GM20000 (cell line): ENCODE results near the gene ZFP36L1.
A peak's percentile ranks its signal among the peaks of the same experiment; 100 is the strongest.

Experiments used
- DNase-seq: peaks from one replicate; pipeline ENCODE4 v3.0.0; 2012; ENCODE audit warnings: low spot score
- CTCF ChIP-seq: IDR thresholded peaks from 2 replicates; pipeline ENCODE4 v1.5.1; 2012; ENCODE audit warnings: mild to moderate bottlenecking, control low read depth; ENCODE audit errors: extremely low read depth, missing control alignments

Gene ZFP36L1

GRCh38 chr14:68828698-68829097 lies 35.8 kb upstream of the ZFP36L1 start:
- no peak for DNase-seq
- TF ChIP-seq CTCF: no peak

DNA sequence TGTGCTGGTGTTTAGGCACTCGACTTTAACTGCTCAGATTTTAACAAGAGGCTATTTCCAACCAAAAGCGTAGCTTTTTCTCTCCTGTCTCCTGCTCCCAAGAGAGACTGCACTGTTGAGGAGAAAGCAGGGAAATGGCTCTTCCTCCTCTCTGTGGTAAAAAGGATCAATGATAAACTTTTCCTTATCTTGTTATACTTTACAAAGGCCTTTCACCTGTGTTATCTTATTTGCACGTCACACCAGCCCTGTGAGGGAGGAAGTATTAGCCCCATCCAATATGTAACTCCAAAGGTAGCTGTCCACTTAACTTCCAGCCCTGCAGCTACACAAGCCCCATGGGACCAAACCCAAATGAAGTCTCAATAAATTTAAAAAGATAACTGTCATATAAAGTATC lies 32.9 kb upstream of the ZFP36L1 start:
- no peak for TF ChIP-seq CTCF
- DNase-seq: no peak

- peak; percentile 87 for TF ChIP-seq CTCF
- peak; percentile 60 for DNase-seq
Observed at GRCh38 chr14:68824517-68825347, 31.9 kb upstream of the ZFP36L1 start.

DNA sequence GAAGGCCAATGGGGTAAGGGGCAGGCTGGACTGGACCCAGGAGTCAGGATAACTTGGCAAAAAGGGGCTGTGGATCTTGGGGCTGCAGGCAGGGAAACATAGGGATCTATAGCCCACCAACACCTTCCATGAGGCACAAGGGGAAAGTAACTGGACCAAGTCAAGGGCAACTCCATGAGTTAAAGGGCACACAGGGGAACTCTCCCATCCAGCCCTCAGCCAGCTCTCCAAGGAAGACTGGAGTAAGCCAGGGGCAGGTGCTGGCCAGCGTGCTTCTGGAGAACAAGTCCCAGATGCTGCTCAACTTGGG lies 31.3 kb upstream of the ZFP36L1 start:
- no peak for DNase-seq
- TF ChIP-seq CTCF: no peak

- DNase-seq: no peak
- TF ChIP-seq CTCF: no peak
Observed at GRCh38 chr14:68823434-68824206, 30.8 kb upstream of the ZFP36L1 start.

DNA sequence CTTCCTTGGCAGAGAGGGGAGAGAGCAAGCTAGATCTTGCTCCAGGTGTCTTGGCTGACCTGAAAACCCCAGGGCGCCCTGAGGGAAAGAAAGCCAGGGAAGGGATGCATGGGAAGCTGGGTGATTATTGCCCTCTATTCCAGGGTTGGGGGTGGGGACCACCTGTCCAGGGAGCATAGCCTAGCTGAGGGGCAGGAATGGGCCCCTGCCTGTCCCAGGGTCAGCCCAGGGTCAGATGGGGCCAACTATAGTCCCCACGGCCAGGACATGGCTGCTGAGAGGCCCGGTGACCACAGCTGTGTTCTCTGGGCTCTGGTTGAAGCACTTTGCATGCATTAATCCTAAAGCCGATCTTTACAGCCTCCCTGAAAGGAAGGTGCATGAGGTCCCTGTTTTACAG lies 30.1 kb upstream of the ZFP36L1 start:
- DNase-seq: no peak
- no peak for TF ChIP-seq CTCF

DNA sequence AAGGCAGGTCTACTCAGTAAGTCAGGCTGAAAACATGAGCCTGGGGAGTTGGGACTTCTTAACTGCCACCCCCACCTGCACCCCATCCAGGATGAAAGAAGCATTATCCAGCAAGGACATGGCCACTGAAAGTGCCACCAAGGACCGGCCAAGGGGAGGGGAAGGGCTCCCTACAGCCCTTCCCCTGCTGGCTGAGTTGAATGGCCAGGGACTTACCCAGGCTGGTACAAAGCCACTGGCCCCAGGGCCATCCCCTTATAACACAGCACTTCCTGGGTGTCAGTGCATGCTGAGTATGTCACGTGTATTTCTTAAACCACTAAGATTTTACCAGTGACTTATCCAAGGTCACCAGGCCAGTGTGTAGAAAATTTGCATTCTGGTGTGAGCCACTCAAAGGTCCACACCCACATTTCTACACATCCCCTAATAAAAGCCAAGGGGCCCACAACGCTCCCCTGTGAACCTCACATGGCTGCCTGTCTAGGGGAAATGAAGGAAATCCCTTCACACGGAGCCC lies 29.3 kb upstream of the ZFP36L1 start:
- DNase-seq: peak; percentile 75
- no peak for TF ChIP-seq CTCF
